Eye (tissue), 1 donor: ENCODE data around the gene SPTB.

Experiments
- DNase-seq: peaks from one replicate; pipeline ENCODE4 v3.0.0-alpha.2; 2015

Gene SPTB

GRCh38 chr14:64725879-64726584 lies 153.7 kb downstream of the SPTB start:
- DNase-seq = no peak

GRCh38 chr14:64725261-64725815 lies 154.4 kb downstream of the SPTB start:
- peak; percentile 62 for DNase-seq

GRCh38 chr14:64724578-64724930 lies 155.2 kb downstream of the SPTB start:
- no peak for DNase-seq

- DNase-seq = peak; percentile 79
Observed at GRCh38 chr14:64723691-64724577, 155.8 kb downstream of the SPTB start.

GRCh38 chr14:64722842-64723447 lies 156.8 kb downstream of the SPTB start:
- no peak for DNase-seq

GRCh38 chr14:64721899-64722298 lies 157.8 kb downstream of the SPTB start:
- DNase-seq = no peak

- peak; percentile 57 for DNase-seq
Observed at GRCh38 chr14:64721391-64721791, 158.3 kb downstream of the SPTB start.

GRCh38 chr14:64720131-64720576 lies 159.6 kb downstream of the SPTB start:
- DNase-seq = no peak

- no peak for DNase-seq
Observed at GRCh38 chr14:64719601-64720000, 160.1 kb downstream of the SPTB start.

- DNase-seq = no peak
Observed at GRCh38 chr14:64718762-64719161, 160.9 kb downstream of the SPTB start.

GRCh38 chr14:64717870-64718269 lies 161.8 kb downstream of the SPTB start:
- DNase-seq = no peak

GRCh38 chr14:64715628-64716412 lies 163.9 kb downstream of the SPTB start:
- DNase-seq = peak; percentile 61

GRCh38 chr14:64715146-64715627 lies 164.5 kb downstream of the SPTB start:
- no peak for DNase-seq

- no peak for DNase-seq
Observed at GRCh38 chr14:64714432-64715025, 165.2 kb downstream of the SPTB start.

GRCh38 chr14:64713677-64714076 lies 166.0 kb downstream of the SPTB start:
- no peak for DNase-seq

- DNase-seq = no peak
Observed at GRCh38 chr14:64711039-64711438, 168.7 kb downstream of the SPTB start.

- no peak for DNase-seq
Observed at GRCh38 chr14:64709126-64709525, 170.6 kb downstream of the SPTB start.

- DNase-seq = no peak
Observed at GRCh38 chr14:64708148-64709004, 171.3 kb downstream of the SPTB start.

GRCh38 chr14:64707661-64708060 lies 172.0 kb downstream of the SPTB start:
- DNase-seq = no peak

- peak; percentile 70 for DNase-seq
Observed at GRCh38 chr14:64706593-64707193, 173.0 kb downstream of the SPTB start.
